Lower leg skin (tissue), 3 donors: ENCODE results near the gene IGFL4.

Source experiments
- CTCF ChIP-seq, 3 donors: fragments of 450-650 bp; IDR thresholded peaks; one replicate each; pipeline ENCODE4 v1.5.1; 2016; ENCODE audit warnings: antibody characterized with exemption in 3 of 3, mild to moderate bottlenecking in 3 of 3, moderate library complexity in 2 of 3
- POLR2A ChIP-seq, 2 donors: fragments of 450-650 bp; IDR thresholded peaks; one replicate each; pipeline ENCODE4 v1.6.1; 2016 to 2017; ENCODE audit warnings: antibody characterized with exemption in 2 of 2, mild to moderate bottlenecking in 1 of 2, moderate library complexity in 1 of 2

GRCh38 chr19:46076951-46077814, 36.4 kb upstream of the IGFL4 start:
- TF ChIP-seq CTCF (IDR thresholded peaks at IDR 0.05) (peak in 1 of 3 donors; percentile 47), POLR2A (IDR thresholded peaks at IDR 0.05) (no peak)
